ENCODE data around the gene CABLES2. TPM values are rescaled to one million over a fixed set of nuclear protein-coding genes. Genes with fewer than 3 reads are reported as not detected.

CABLES2 gene
- total and polyA plus RNA-seq, 9 of the 15 experiments (the other 6 are each of a cell fraction or from before 2014, with no cell fraction given): 0.46 to 4.2 (median 1.6) TPM

DNA sequence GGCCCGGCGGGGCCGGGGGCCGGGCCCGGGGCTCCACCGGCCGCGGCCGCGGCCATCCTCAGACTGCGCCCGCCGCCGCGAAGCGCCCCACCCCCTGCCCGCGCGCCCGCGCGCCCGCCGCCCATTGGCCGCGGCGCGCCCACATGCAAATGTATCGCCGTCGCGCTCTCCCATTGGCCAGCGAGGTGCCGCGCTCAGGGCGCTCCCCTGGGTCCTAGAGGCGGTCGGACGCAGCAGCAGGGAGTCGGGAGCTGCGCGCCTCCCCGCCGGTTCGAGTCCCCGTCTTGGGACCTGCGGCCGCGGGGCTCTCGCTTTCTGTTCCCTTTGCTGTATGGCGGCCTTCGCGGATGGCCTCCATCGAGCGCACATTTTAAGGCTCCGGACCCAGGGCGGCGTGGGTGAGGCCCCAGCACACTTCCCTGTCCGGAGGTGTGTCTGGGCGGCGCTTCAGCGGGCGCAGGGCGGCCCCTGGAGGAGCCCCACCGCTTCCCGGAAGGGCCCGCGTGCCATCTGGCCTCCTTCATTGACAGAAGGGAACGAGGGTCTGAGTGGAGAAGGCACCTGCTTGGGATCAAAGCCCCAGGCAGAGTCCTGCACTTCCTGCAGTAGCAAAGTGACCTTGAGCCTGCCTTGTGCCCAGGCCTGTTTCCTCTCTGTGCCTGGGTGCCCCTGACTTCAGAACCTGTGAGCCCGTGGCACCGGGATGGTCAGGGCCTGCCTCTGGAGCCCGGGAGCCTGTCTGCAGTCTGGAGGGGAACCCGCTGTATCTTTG, at the start of gene CABLES2 (continued):
- no peak for TF ChIP-seq CHD7 (IDR thresholded peaks at IDR 0.05; ENCODE audit: low read depth, low read length)
- TF ChIP-seq STAT5A (IDR thresholded peaks at IDR 0.05; ENCODE audit: borderline replicate concordance, low read length): no peak
- peak in 1 of 2 experiments; percentile 51; a peak in 1 of 4 replicates for TF ChIP-seq SRF (CRISPR knock-in tag; IDR thresholded peaks at IDR 0.05)
- TF ChIP-seq SP2 (IDR thresholded peaks at IDR 0.05; ENCODE audit: extremely low read depth, low read depth, low read length, poor library complexity, severe bottlenecking): peak; percentile 5
- TF ChIP-seq NBN (IDR thresholded peaks at IDR 0.05; ENCODE audit: low read depth): peak; percentile 79; the same call in 1 of the 2 replicates
- TF ChIP-seq, protein P1, sequence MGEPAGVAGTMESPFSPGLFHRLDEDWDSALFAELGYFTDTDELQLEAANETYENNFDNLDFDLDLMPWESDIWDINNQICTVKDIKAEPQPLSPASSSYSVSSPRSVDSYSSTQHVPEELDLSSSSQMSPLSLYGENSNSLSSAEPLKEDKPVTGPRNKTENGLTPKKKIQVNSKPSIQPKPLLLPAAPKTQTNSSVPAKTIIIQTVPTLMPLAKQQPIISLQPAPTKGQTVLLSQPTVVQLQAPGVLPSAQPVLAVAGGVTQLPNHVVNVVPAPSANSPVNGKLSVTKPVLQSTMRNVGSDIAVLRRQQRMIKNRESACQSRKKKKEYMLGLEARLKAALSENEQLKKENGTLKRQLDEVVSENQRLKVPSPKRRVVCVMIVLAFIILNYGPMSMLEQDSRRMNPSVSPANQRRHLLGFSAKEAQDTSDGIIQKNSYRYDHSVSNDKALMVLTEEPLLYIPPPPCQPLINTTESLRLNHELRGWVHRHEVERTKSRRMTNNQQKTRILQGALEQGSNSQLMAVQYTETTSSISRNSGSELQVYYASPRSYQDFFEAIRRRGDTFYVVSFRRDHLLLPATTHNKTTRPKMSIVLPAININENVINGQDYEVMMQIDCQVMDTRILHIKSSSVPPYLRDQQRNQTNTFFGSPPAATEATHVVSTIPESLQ (CRISPR knock-in tag; IDR thresholded peaks at IDR 0.05): 0 out of 2 replicates have a peak, but pooled peaks have one; percentile 68
- TF ChIP-seq ETV6 (IDR thresholded peaks at IDR 0.05; ENCODE audit: borderline replicate concordance in 1 of 2, low read depth in 2 of 2, low read length in 1 of 2): peak; percentile 34 to 42; a peak in 2 of 4 replicates
- no peak for TF ChIP-seq ETV6 (CRISPR knock-in tag; IDR thresholded peaks at IDR 0.05; ENCODE audit: borderline replicate concordance)
- TF ChIP-seq MBD2 (IDR thresholded peaks at IDR 0.05; ENCODE audit: borderline replicate concordance, low read depth): no peak
- no peak for TF ChIP-seq GTF2A2 (tag; IDR thresholded peaks at IDR 0.05)
- no peak for TF ChIP-seq ZNF41 (CRISPR knock-in tag; conservative IDR thresholded peaks at IDR 0.05)
- TF ChIP-seq SIRT6 (IDR thresholded peaks at IDR 0.05; ENCODE audit: low read depth, low read length): no peak
- TF ChIP-seq POLR2A (conservative IDR thresholded peaks at IDR 0.05): peak; percentile 52; the same call in 1 of the 2 replicates

Measured in K562 (cell line).